Activated CD8-positive, alpha-beta memory T cell treated with anti-CD3 and anti-CD28 coated beads, Interleukin-2, amount 10 ng/mL, durations not matched to agents 7 days and 5 days (primary cell): ENCODE results near the gene MAPK7. TPM values are rescaled to one million over a fixed set of nuclear protein-coding genes. Genes with fewer than 3 reads are reported as not detected.

Experiments
- ATAC-seq: fragments of 150-1000 bp; cut with Tn5 transposase; one replicate; pipeline ENCODE4 v1.10.0; 2021; ENCODE audit warnings: moderate library complexity
- CTCF ChIA-PET: fragments of 350-600 bp; sonication (Branson Sonifier 250); formaldehyde crosslinking; loops from one replicate; lab custom pipeline; 2021; ENCODE audit warnings: antibody characterized with exemption; lab: Charles Lee
- DNase-seq: peaks from one replicate; pipeline ENCODE4 v3.0.0-alpha.2; 2020
- H3K27ac Mint-ChIP-seq: one replicate; pipeline ENCODE4 v1.8.0; 2021; ENCODE audit warnings: mild to moderate bottlenecking, mixed read lengths
- H3K27me3 Mint-ChIP-seq: one replicate; pipeline ENCODE4 v1.8.0; 2021; ENCODE audit warnings: mixed read lengths
- H3K36me3 Mint-ChIP-seq: one replicate; pipeline ENCODE4 v1.8.0; 2021; ENCODE audit warnings: mild to moderate bottlenecking, mixed read lengths
- H3K4me1 Mint-ChIP-seq: one replicate; pipeline ENCODE4 v1.8.0; 2021; ENCODE audit warnings: mixed read lengths
- H3K4me3 Mint-ChIP-seq: one replicate; pipeline ENCODE4 v1.8.0; 2021; ENCODE audit warnings: mild to moderate bottlenecking, moderate library complexity, mixed read lengths
- H3K9me3 Mint-ChIP-seq: one replicate; pipeline ENCODE4 v1.8.0; 2022; ENCODE audit warnings: low read depth, mixed read lengths
- total RNA-seq, 2 experiments: library from RNA; stranded (reverse); gene quantifications; one replicate each; pipeline ENCODE4 v1.2.3, GENCODE V29; 2021

MAPK7 gene
- total RNA-seq, 2 experiments from 2014 or later: 16.9 to 27.8 TPM

DNA sequence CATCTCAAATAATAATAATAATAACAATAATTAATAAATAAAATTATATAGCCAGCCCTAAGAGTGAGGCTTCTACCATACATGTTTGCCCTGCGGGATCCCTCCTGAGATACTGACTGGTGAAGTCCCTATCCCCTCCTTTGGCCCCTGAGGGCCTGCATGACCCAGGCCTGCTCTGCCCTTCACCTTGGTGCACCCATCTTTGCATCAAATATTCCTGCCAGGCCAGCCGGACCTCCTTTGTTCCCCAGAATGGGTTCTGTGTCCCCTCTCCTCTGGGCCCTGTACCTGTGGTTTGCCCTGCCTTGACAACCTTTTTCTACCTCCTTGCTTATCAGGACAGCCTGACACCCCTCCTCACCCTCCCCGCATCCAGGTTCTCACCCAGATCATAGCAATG lies 30.8 kb downstream of the MAPK7 start:
- H3K4me1 Mint-ChIP-seq: no peaks in the 10 kb centered on the region
- CTCF ChIA-PET: interaction anchor here (1.0 kb wide), 1 partner anchor 46 kb away, joined by 3 read pairs; the partner anchor contains the start of gene B9D1
- no peak overlapping the region for H3K27ac Mint-ChIP-seq
- H3K9me3 Mint-ChIP-seq: no peaks in the 10 kb centered on the region
- H3K27me3 Mint-ChIP-seq: peaks cover 2% of the 10 kb centered on the region
- no peak for ATAC-seq
- no peak for DNase-seq
- no peaks in the 10 kb centered on the region for H3K36me3 Mint-ChIP-seq
- H3K4me3 Mint-ChIP-seq: no peak overlapping the region

DNA sequence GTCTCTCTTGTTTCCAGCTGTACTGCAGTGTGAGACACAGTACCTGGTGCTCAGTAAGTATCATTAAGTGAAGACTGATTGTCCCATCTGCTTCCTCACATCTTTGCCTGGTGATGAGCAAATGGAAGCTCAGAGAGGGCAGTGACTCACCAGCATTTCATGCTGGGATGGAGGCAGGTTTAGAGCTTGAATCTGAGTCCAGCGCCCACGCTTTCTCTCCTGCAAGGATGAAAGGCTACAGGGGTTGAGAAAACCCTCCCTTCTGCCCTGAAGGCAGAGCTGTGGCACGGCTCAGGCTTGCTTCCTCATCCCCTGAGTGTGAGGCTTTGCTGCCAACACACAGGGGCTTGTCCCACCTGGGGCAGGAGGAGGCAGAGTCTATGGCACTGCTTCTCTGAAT lies 31.2 kb downstream of the MAPK7 start:
- no peaks in the 10 kb centered on the region for H3K36me3 Mint-ChIP-seq
- CTCF ChIA-PET: interaction anchor here (1.0 kb wide), 1 partner anchor 47 kb away, joined by 3 read pairs; the partner anchor contains the start of gene B9D1
- H3K4me1 Mint-ChIP-seq: no peaks in the 10 kb centered on the region
- H3K27ac Mint-ChIP-seq: no peak overlapping the region
- H3K4me3 Mint-ChIP-seq: no peak overlapping the region
- ATAC-seq (no peak), DNase-seq (no peak)
- H3K9me3 Mint-ChIP-seq: no peaks in the 10 kb centered on the region
- H3K27me3 Mint-ChIP-seq: peaks cover 2% of the 10 kb centered on the region

DNA sequence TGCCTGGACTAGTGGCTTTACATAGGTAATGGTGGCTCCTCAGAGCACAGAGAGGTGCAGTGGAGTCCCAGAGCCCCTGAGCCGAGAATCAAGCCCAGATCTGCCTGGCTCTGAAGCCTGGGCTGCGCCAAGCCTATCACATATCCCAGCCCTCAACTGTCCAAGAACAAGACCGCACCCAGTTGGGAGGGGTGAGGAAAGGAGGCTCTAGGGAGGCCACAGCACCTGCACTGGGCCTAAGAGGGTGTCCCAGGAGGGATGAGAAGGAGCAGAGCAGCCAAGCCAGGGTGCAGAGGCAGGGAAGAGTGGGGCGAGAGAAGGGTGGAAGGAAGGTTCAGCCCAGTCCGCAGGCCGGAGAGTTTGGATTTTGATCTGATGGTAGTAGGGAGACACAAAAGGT lies 31.8 kb downstream of the MAPK7 start:
- CTCF ChIA-PET: interaction anchor here (1.0 kb wide), 1 partner anchor 47 kb away, joined by 3 read pairs; the partner anchor contains the start of gene B9D1
- H3K27me3 Mint-ChIP-seq: peaks cover 2% of the 10 kb centered on the region
- DNase-seq (no peak), ATAC-seq (no peak)
- H3K9me3 Mint-ChIP-seq: no peaks in the 10 kb centered on the region
- no peak overlapping the region for H3K27ac Mint-ChIP-seq
- no peaks in the 10 kb centered on the region for H3K36me3 Mint-ChIP-seq
- no peak overlapping the region for H3K4me3 Mint-ChIP-seq
- H3K4me1 Mint-ChIP-seq: no peaks in the 10 kb centered on the region

DNA sequence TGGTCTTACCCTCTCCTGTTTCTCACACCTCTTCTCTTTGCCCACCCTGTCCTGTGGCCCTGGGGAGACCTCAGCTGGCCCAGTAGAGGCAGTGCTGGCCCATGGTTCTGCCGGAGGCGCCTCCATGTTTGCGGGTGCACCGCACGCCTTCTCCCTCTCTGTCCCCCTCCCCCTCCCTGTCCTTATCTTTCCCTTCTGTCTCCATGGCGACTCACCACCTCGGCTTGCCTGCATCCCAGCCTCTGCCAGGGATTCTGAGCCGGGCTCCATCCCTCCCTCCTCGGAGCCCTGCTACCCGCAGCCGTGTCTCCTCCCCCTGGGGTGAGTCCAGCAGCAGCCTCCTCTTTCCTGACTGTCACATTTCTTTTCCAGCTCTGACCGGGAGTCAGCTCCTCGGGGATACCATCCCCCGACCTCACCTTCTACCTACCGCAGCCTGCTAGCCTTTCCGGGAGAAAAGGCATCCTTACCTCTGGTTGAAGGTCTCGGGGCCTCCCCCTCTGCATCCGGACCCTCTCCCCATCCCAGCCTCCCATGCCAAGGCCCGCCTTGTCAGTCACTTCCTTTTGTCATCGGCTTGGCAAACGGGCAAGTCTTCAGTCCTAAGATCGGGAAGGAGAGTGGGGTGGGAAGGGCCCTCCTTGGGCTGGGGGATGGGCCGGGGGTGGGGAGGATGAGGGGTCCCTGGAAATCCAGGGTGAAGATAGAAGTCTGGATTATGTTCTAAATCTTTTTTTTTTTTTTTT lies 32.8 kb downstream of the MAPK7 start, which contains the start of gene RNF112:
Gene RNF112, plus strand, starts transcription at position 358 of the 746 bp plus-strand sequence. Its CDS starts 177 bp downstream, at position 535.
- ATAC-seq (no peak), DNase-seq (no peak)
- Mint-ChIP-seq H3K27me3 (peaks cover 2% of the 10 kb centered on the region), H3K36me3 (no peaks in the 10 kb centered on the region), H3K4me3 (no peak within 1 kb of the TSS), H3K4me1 (no peaks in the 10 kb centered on the region), H3K27ac (no peak within 1 kb of the TSS), H3K9me3 (no peaks in the 10 kb centered on the region)
- CTCF ChIA-PET: no interaction called here

GRCh38 chr17:19411631-19412030 lies 33.3 kb downstream of the MAPK7 start:
- DNase-seq: no peak
- peaks cover 2% of the 10 kb centered on the region for H3K27me3 Mint-ChIP-seq
- H3K36me3 Mint-ChIP-seq: no peaks in the 10 kb centered on the region
- no peak for ATAC-seq
- H3K27ac Mint-ChIP-seq: no peak overlapping the region
- CTCF ChIA-PET: no interaction called here
- no peak overlapping the region for H3K4me3 Mint-ChIP-seq
- no peaks in the 10 kb centered on the region for H3K4me1 Mint-ChIP-seq
- H3K9me3 Mint-ChIP-seq: no peaks in the 10 kb centered on the region

DNA sequence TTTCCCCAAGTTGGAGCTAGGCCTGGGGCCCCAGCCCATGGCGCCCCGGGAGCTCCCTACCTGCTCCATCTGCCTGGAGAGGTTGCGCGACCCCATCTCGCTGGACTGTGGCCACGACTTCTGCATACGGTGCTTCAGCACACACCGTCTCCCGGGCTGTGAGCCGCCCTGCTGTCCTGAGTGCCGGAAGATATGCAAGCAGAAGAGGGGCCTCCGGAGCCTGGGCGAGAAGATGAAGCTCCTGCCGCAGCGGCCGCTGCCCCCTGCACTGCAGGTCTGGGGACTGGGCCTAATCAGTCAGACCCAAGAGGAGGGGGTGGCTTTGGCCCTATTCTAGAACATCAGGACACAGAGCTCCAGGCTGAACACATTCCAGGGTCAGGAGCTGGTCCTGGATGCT lies 34.2 kb downstream of the MAPK7 start:
- DNase-seq (no peak), ATAC-seq (no peak)
- peaks cover 2% of the 10 kb centered on the region for H3K27me3 Mint-ChIP-seq
- no peaks in the 10 kb centered on the region for H3K9me3 Mint-ChIP-seq
- H3K36me3 Mint-ChIP-seq: no peaks in the 10 kb centered on the region
- no peak overlapping the region for H3K27ac Mint-ChIP-seq
- CTCF ChIA-PET: interaction anchor here (1.1 kb wide), 1 partner anchor 50 kb away, joined by 3 read pairs; the partner anchor contains the start of gene B9D1
- peaks cover under 1% of the 10 kb centered on the region for H3K4me1 Mint-ChIP-seq
- no peak overlapping the region for H3K4me3 Mint-ChIP-seq

DNA sequence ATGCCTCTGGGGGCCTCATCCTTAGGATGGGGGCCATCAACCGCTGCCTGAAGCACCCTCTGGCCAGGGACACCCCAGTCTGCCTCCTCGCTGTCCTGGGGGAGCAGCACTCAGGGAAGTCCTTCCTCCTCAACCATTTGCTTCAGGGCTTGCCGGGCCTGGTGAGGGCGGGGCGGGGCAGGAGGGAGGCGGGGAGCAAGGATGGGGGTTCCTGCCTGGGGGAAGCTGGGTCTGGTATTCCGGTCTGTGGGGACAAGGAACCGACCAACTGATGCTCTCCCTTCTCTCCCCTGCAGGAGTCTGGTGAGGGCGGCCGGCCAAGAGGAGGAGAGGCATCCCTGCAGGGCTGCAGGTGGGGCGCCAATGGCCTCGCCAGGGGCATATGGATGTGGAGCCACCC lies 34.7 kb downstream of the MAPK7 start:
- CTCF ChIA-PET: interaction anchor here (1.1 kb wide), 1 partner anchor 50 kb away, joined by 3 read pairs; the partner anchor contains the start of gene B9D1
- no peak for DNase-seq

GRCh38 chr17:19413761-19414160 lies 35.5 kb downstream of the MAPK7 start:
- Mint-ChIP-seq H3K36me3 (no peaks in the 10 kb centered on the region), H3K27me3 (peaks cover 4% of the 10 kb centered on the region), H3K4me1 (peaks cover 12% of the 10 kb centered on the region), H3K4me3 (no peak overlapping the region), H3K9me3 (no peaks in the 10 kb centered on the region), H3K27ac (no peak overlapping the region)
- CTCF ChIA-PET: no interaction called here
- ATAC-seq (no peak), DNase-seq (no peak)

More for the DNA sequence above, 34.7 kb downstream of the MAPK7 start:
- H3K4me1 Mint-ChIP-seq: peaks cover 6% of the 10 kb centered on the region
- H3K27me3 Mint-ChIP-seq: peaks cover 4% of the 10 kb centered on the region
- ATAC-seq: no peak
- no peak overlapping the region for H3K4me3 Mint-ChIP-seq
- no peaks in the 10 kb centered on the region for H3K9me3 Mint-ChIP-seq
- H3K27ac Mint-ChIP-seq: no peak overlapping the region
- H3K36me3 Mint-ChIP-seq: no peaks in the 10 kb centered on the region

- CTCF ChIA-PET: no interaction called here
- Mint-ChIP-seq H3K36me3 (no peaks in the 10 kb centered on the region), H3K9me3 (no peaks in the 10 kb centered on the region), H3K27ac (no peak overlapping the region), H3K4me3 (no peak overlapping the region), H3K4me1 (peaks cover 15% of the 10 kb centered on the region), H3K27me3 (peaks cover 4% of the 10 kb centered on the region)
- DNase-seq (no peak), ATAC-seq (no peak)
Observed at GRCh38 chr17:19414396-19415280, 36.3 kb downstream of the MAPK7 start.

- H3K27me3 Mint-ChIP-seq: peaks cover 4% of the 10 kb centered on the region
- CTCF ChIA-PET: no interaction called here
- no peaks in the 10 kb centered on the region for H3K9me3 Mint-ChIP-seq
- H3K36me3 Mint-ChIP-seq: no peaks in the 10 kb centered on the region
- H3K27ac Mint-ChIP-seq: no peak overlapping the region
- no peak overlapping the region for H3K4me3 Mint-ChIP-seq
- peaks cover 15% of the 10 kb centered on the region for H3K4me1 Mint-ChIP-seq
- ATAC-seq: no peak
- no peak for DNase-seq
Observed at GRCh38 chr17:19415311-19415710, 37.0 kb downstream of the MAPK7 start.

- ATAC-seq (no peak), DNase-seq (no peak)
- Mint-ChIP-seq H3K36me3 (no peaks in the 10 kb centered on the region), H3K4me1 (peaks cover 15% of the 10 kb centered on the region), H3K27me3 (peaks cover 6% of the 10 kb centered on the region), H3K27ac (no peak overlapping the region), H3K9me3 (no peaks in the 10 kb centered on the region), H3K4me3 (no peak overlapping the region)
- CTCF ChIA-PET: interaction anchor here (2.0 kb wide), 1 partner anchor 54 kb away, joined by 6 read pairs; the partner anchor contains the start of gene B9D1
Observed at GRCh38 chr17:19415806-19416775, 37.8 kb downstream of the MAPK7 start.

- Mint-ChIP-seq H3K4me1 (peaks cover 15% of the 10 kb centered on the region), H3K4me3 (no peak overlapping the region), H3K36me3 (no peaks in the 10 kb centered on the region), H3K9me3 (no peaks in the 10 kb centered on the region), H3K27me3 (peaks cover 11% of the 10 kb centered on the region), H3K27ac (no peak overlapping the region)
- ATAC-seq (no peak), DNase-seq (no peak)
- CTCF ChIA-PET: interaction anchor here (1.1 to 2.0 kb wide), 2 partner anchors 52 to 55 kb away, joined by 3 to 6 read pairs; partner anchors contain the start of gene B9D1
Observed at GRCh38 chr17:19417611-19418010, 39.3 kb downstream of the MAPK7 start.
